Tibial nerve (tissue), 4 donors: ENCODE measurements around the gene IGFALS. TPM values are rescaled to one million over a fixed set of nuclear protein-coding genes. Genes with fewer than 3 reads are reported as not detected.

Source experiments
- DNase-seq, 2 donors: peaks; one replicate each; pipeline ENCODE4 v3.0.0-alpha.2; 2019; ENCODE audit warnings: low spot score in 2 of 2
- H3K27ac ChIP-seq, 4 donors: fragments of 200-600 bp; sonication (generic) in 3 of 4; one replicate each; pipeline ENCODE4 v1.5.1; 2017 to 2019; ENCODE audit warnings: mild to moderate bottlenecking in 1 of 4
- H3K27me3 ChIP-seq, 2 donors: fragments of 200-600 bp; sonication (generic) in 1 of 2; one replicate each; pipeline versions ENCODE4 v1.5.1 to v1.6.0; 2017 to 2019
- H3K36me3 ChIP-seq, 3 donors: fragments of 200-600 bp; sonication (generic); one replicate each; pipeline ENCODE4 v1.5.1; 2018 to 2019
- H3K4me1 ChIP-seq, 4 donors: fragments of 200-600 bp; sonication (generic) in 3 of 4; one replicate each; pipeline ENCODE4 v1.5.1; 2017 to 2019
- H3K4me3 ChIP-seq, 4 donors: fragments of 200-600 bp; sonication (generic) in 3 of 4; one replicate each; pipeline ENCODE4 v1.5.1; 2017 to 2019; ENCODE audit warnings: mild to moderate bottlenecking in 1 of 4, moderate library complexity in 1 of 4
- H3K9me3 ChIP-seq, 4 donors: fragments of 200-600 bp; sonication (generic) in 3 of 4; one replicate each; pipeline ENCODE4 v1.5.1; 2017 to 2019
- EP300 ChIP-seq, 2 donors: sonication (generic); formaldehyde crosslinking; IDR thresholded peaks; one replicate each; pipeline ENCODE4 v1.6.1; 2017; ENCODE audit warnings: antibody characterized with exemption in 2 of 2, mild to moderate bottlenecking in 1 of 2
- POLR2A ChIP-seq, 2 donors: fragments of 450-650 bp; IDR thresholded peaks; one replicate each; pipeline ENCODE4 v1.6.1; 2017; ENCODE audit warnings: antibody characterized with exemption in 2 of 2, mild to moderate bottlenecking in 2 of 2, moderate library complexity in 2 of 2
- WGBS, 2 donors: methylation state at CpG; one replicate each; pipeline ENCODE4 v1.1.5; 2018; 5-methylcytosine and 5-hydroxymethylcytosine counted together
- total RNA-seq, 4 donors: library from RNA; depleted of rRNA; stranded (reverse); fragments of >200 nt; gene quantifications; one replicate each; pipeline ENCODE4 v1.1.0, GENCODE V29; 2016
- TF ChIP-seq, protein P1 (sequence below), 5 experiments: fragments of 200-600 bp in 3 of 5; fragments of 450-650 bp in 2 of 5; sonication (generic) in 3 of 5; IDR thresholded peaks; one replicate each; pipeline ENCODE4 v1.5.1; 2016 to 2019; ENCODE audit warnings: antibody characterized with exemption in 5 of 5, mild to moderate bottlenecking in 3 of 5, moderate library complexity in 2 of 5

Gene IGFALS
- total RNA-seq, 4 donors from 2014 or later = 0.63 to 1.6 TPM; not detected in 2

DNA sequence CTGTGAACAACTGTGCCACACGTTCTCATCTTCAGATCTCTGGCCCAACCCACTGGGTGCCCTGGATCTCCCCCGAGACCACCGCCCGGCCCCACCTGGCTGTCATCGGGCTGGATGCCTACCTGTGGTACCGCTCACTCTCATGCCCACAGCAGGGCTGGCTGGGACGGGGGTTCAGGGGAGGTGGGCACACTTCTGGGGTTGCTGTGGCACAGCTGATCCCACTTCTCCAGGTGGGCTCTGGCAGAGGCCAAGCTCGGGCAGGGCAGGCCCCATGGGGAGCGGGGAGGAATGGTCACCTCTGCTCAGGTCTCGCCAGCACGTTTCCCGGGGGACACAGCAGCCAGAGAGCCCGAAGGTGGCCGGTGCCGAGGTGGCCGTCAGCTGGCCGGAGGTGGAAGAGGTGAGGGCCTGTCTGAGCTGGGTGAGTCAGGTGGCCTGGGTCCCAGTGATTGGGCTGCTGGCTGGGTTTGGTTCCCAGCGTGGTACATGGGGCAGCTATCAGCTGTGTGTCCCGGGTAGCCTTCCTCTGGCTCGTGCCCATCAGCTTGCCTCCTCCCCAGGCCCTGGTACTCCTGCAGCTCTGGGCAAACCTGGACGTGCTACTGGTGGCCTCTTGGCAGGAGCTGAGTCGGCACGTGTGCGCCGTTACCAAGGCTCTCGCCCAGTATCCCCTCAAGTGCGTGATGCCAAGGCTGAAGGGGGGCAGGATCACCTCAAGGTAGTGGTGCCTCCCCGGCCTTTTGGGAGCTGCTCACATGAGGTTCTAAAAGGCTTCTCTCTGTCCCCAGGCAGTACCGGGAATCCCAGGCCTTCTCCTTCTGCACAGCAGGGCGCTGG is 18.3 kb downstream of the IGFALS start:
- no peak overlapping the region for H3K27ac ChIP-seq
- H3K36me3 ChIP-seq = peaks cover 0 to 56% (median 0%) of the 10 kb centered on the region in 3 donors
- H3K9me3 ChIP-seq = no peaks in the 10 kb centered on the region
- peaks cover 0 to 58% (median 24%) of the 10 kb centered on the region in 4 donors for H3K4me1 ChIP-seq
- TF ChIP-seq POLR2A (IDR thresholded peaks at IDR 0.05) (no peak), EP300 (IDR thresholded peaks at IDR 0.05) (no peak)
- TF ChIP-seq, protein P1, sequence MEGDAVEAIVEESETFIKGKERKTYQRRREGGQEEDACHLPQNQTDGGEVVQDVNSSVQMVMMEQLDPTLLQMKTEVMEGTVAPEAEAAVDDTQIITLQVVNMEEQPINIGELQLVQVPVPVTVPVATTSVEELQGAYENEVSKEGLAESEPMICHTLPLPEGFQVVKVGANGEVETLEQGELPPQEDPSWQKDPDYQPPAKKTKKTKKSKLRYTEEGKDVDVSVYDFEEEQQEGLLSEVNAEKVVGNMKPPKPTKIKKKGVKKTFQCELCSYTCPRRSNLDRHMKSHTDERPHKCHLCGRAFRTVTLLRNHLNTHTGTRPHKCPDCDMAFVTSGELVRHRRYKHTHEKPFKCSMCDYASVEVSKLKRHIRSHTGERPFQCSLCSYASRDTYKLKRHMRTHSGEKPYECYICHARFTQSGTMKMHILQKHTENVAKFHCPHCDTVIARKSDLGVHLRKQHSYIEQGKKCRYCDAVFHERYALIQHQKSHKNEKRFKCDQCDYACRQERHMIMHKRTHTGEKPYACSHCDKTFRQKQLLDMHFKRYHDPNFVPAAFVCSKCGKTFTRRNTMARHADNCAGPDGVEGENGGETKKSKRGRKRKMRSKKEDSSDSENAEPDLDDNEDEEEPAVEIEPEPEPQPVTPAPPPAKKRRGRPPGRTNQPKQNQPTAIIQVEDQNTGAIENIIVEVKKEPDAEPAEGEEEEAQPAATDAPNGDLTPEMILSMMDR (IDR thresholded peaks at IDR 0.05) = no peak
- 89% methylated on average over 15 to 26 of the region's 30 CpGs for WGBS, 2 donors
- no peak overlapping the region for H3K4me3 ChIP-seq
- no peak for DNase-seq
- H3K27me3 ChIP-seq = no peaks in the 10 kb centered on the region

DNA sequence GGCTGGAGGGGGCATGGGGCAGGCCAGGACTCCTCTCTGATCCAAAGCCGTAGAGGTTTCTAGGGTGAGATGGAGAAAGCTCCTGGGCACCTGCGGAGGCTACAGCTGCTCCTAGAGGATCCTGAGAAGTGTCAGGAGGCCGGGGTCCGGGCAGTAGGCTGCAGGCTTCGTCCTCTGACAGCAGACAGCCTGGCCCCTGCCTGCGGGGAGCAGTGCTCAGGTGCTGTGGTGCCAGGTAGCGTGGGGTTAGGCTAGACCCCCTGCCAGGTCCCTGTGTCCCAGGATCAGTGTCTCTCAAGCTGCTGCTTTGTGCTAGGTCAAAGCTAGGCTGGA is 19.1 kb downstream of the IGFALS start:
- Histone ChIP-seq H3K4me3 (peak overlapping the region in 2 of 4 donors; percentile 86 to 96), H3K9me3 (no peaks in the 10 kb centered on the region), H3K36me3 (peaks cover 0 to 54% (median 0%) of the 10 kb centered on the region in 3 donors), H3K27me3 (no peaks in the 10 kb centered on the region), H3K4me1 (peaks cover 0 to 58% (median 28%) of the 10 kb centered on the region in 4 donors), H3K27ac (peak overlapping the region in 3 of 4 donors; percentile 93 to 95 (median 93))
- no peak for DNase-seq
- TF ChIP-seq EP300 (IDR thresholded peaks at IDR 0.05) = no peak
- no peak for TF ChIP-seq POLR2A (IDR thresholded peaks at IDR 0.05)
- TF ChIP-seq, protein P1 (IDR thresholded peaks at IDR 0.05) = no peak
- 92 to 96% methylated on average over 6 to 7 of the region's 7 CpGs for WGBS, 2 donors

DNA sequence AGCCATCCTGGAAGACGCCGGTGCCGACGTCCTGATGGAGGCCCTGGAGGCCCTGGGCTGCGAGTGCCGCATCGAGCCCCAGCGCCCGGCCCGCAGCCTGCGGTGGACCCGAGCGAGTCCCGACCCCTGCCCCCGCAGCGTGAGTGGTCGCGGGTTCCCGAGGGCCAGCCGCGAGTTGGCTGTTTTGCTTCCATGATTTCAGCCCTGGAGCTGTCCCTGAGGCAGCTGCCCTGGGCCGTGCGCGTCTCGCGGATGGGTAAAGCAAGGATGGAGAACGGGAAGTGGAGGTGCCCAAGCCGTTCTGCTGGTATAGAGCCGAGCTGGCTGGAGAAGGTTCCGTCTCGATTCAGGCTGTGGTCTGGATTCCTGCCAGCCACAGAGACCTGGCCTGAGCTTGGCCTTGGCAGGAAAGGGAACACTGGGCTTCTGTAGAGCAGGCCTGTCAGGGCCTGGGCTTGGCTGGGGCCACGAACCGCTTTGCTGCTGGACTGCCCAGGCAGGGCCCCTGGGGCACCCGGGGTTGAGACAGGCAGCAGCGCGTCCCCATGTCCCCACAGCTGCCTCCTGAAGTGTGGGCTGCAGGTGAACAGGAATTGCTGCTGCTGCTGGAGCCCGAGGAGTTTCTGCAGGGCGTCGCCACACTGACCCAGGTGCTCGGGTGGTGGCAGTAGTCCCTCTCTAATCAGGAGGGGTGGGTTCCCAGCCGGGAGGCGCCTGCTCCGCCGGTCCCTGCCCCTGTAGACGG is 19.6 kb downstream of the IGFALS start:
- Histone ChIP-seq H3K36me3 (peaks cover 0 to 54% (median 0%) of the 10 kb centered on the region in 3 donors), H3K27ac (peak overlapping the region in 3 of 4 donors; percentile 93 to 95 (median 93)), H3K27me3 (no peaks in the 10 kb centered on the region), H3K4me1 (peaks cover 0 to 61% (median 28%) of the 10 kb centered on the region in 4 donors), H3K4me3 (peak overlapping the region; percentile 67 to 96 (median 80)), H3K9me3 (no peaks in the 10 kb centered on the region)
- TF ChIP-seq, protein P1 (IDR thresholded peaks at IDR 0.05) = no peak
- TF ChIP-seq EP300 (IDR thresholded peaks at IDR 0.05) (no peak), POLR2A (IDR thresholded peaks at IDR 0.05) (no peak)
- no peak for DNase-seq
- WGBS, 2 donors = 30 to 31% methylated on average over 20 to 23 of the region's 45 CpGs

DNA sequence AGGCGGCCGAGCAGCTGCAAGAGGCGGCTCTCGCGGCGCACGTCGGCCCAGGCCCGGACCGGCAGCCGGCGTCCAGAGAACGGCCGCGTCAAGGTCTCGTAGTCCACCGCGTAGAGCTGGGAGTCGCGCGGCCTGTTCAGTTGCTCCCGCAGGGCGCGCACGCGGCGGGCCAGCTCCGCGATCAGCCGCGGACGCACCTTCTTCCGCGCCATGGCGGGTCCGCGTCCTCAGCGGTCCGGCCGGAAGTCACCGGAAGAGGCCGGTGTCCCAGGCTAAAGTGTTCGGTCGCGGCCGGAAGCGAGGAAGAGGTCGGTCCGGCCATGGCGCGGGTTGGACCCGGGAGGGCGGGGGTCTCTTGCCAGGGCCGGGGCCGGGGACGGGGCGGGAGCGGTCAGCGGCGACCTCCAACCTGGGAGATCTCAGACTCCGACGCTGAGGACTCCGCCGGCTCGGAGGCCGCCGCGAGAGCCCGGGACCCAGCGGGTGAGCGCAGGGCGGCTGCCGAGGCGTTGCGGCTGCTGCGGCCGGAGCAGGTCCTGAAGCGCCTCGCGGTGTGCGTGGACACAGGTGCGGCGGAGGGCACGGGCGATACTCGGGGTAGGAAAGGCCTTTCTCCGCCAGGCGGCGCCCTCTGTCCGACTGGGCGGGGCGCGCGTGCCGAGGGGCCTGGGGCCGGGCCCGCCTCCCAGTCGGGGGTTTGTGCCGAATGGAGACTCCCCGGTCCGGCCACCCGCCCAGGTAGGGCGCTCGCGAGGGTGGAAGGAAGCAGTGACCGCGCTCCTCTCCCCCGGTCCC is 20.4 kb downstream of the IGFALS start, which contains the start of gene MRPS34:
MRPS34 (minus strand) TSS at position 227 of the 795 bp plus-strand sequence; CDS start at position 212, 15 bp downstream.
- Histone ChIP-seq H3K27me3 (no peaks in the 10 kb centered on the region), H3K36me3 (peaks cover 0 to 54% (median 0%) of the 10 kb centered on the region in 3 donors), H3K9me3 (no peaks in the 10 kb centered on the region), H3K4me3 (peak within 1 kb of the TSS; percentile 67 to 96 (median 80)), H3K27ac (peak within 1 kb of the TSS; percentile 69 to 95 (median 93)), H3K4me1 (peaks cover 0 to 61% (median 28%) of the 10 kb centered on the region in 4 donors)
- 0 to 1% methylated on average over 16 to 34 of the region's 108 CpGs for WGBS, 2 donors
- TF ChIP-seq POLR2A (IDR thresholded peaks at IDR 0.05) = peak in 1 of 2 donors; percentile 57
- TF ChIP-seq EP300 (IDR thresholded peaks at IDR 0.05) = peak; percentile 52 to 90
- TF ChIP-seq, protein P1 (IDR thresholded peaks at IDR 0.05) = peak; percentile 59 to 87 (median 79)
- DNase-seq = peak; percentile 63 to 69
